IPS-18a (cell line): Measurements from ENCODE around the gene EMC9.

Experiments used
- H3K27ac ChIP-seq: one replicate; pipeline ENCODE4 v1.5.1; 2013; ENCODE audit warnings: low read length
- H3K27me3 ChIP-seq: one replicate; pipeline ENCODE4 v1.6.1; 2013; ENCODE audit warnings: mild to moderate bottlenecking, low read length; ENCODE audit not compliant: control insufficient read depth, insufficient read depth
- H3K36me3 ChIP-seq: one replicate; pipeline ENCODE4 v1.6.1; 2013; ENCODE audit warnings: low read depth, low read length; ENCODE audit not compliant: control insufficient read depth
- H3K4me1 ChIP-seq: one replicate; pipeline ENCODE4 v1.6.1; 2013; ENCODE audit warnings: low read depth, low read length; ENCODE audit not compliant: control insufficient read depth
- H3K4me3 ChIP-seq: one replicate; pipeline ENCODE4 v1.5.1; 2013; ENCODE audit warnings: low read length
- H3K9ac ChIP-seq: one replicate; pipeline ENCODE4 v1.6.1; 2013; ENCODE audit warnings: mild to moderate bottlenecking, low read length, moderate library complexity
- H3K9me3 ChIP-seq: one replicate; pipeline ENCODE4 v1.6.1; 2013; ENCODE audit warnings: low read depth, low read length; ENCODE audit not compliant: control insufficient read depth

EMC9 gene

GRCh38 chr14:24145690-24146452 is 4.5 kb upstream of the EMC9 start:
- H3K4me3 ChIP-seq = peak overlapping the region; percentile 97
- H3K27me3 ChIP-seq = no peaks in the 10 kb centered on the region
- peaks cover 34% of the 10 kb centered on the region for H3K36me3 ChIP-seq
- peak overlapping the region; percentile 37 for H3K27ac ChIP-seq
- H3K9ac ChIP-seq = peak overlapping the region; percentile 67
- peaks cover 8% of the 10 kb centered on the region for H3K4me1 ChIP-seq
- no peaks in the 10 kb centered on the region for H3K9me3 ChIP-seq

GRCh38 chr14:24145219-24145618 is 3.8 kb upstream of the EMC9 start:
- Histone ChIP-seq H3K27ac (no peak overlapping the region), H3K9me3 (no peaks in the 10 kb centered on the region), H3K9ac (no peak overlapping the region), H3K4me3 (peak overlapping the region; percentile 97), H3K36me3 (peaks cover 28% of the 10 kb centered on the region), H3K4me1 (peaks cover 8% of the 10 kb centered on the region), H3K27me3 (no peaks in the 10 kb centered on the region)

GRCh38 chr14:24144451-24144850 is 3.1 kb upstream of the EMC9 start:
- Histone ChIP-seq H3K36me3 (peaks cover 22% of the 10 kb centered on the region), H3K4me1 (peaks cover 12% of the 10 kb centered on the region), H3K4me3 (no peak overlapping the region), H3K27me3 (no peaks in the 10 kb centered on the region), H3K27ac (no peak overlapping the region), H3K9me3 (no peaks in the 10 kb centered on the region), H3K9ac (no peak overlapping the region)

GRCh38 chr14:24143511-24143910 is 2.1 kb upstream of the EMC9 start:
- no peak overlapping the region for H3K9ac ChIP-seq
- peaks cover 27% of the 10 kb centered on the region for H3K36me3 ChIP-seq
- no peak overlapping the region for H3K4me3 ChIP-seq
- peaks cover 12% of the 10 kb centered on the region for H3K4me1 ChIP-seq
- no peaks in the 10 kb centered on the region for H3K9me3 ChIP-seq
- no peak overlapping the region for H3K27ac ChIP-seq
- H3K27me3 ChIP-seq = no peaks in the 10 kb centered on the region

- H3K9ac ChIP-seq = no peak overlapping the region
- H3K27me3 ChIP-seq = no peaks in the 10 kb centered on the region
- H3K4me1 ChIP-seq = peaks cover 11% of the 10 kb centered on the region
- no peak overlapping the region for H3K27ac ChIP-seq
- no peaks in the 10 kb centered on the region for H3K9me3 ChIP-seq
- H3K36me3 ChIP-seq = peaks cover 31% of the 10 kb centered on the region
- peak overlapping the region; percentile 97 for H3K4me3 ChIP-seq
Measured at GRCh38 chr14:24139272-24139934, 2.0 kb downstream of the EMC9 start.

GRCh38 chr14:24138396-24139271 is 2.8 kb downstream of the EMC9 start:
- peaks cover 11% of the 10 kb centered on the region for H3K4me1 ChIP-seq
- no peak overlapping the region for H3K9ac ChIP-seq
- H3K4me3 ChIP-seq = no peak overlapping the region
- no peaks in the 10 kb centered on the region for H3K9me3 ChIP-seq
- H3K27me3 ChIP-seq = no peaks in the 10 kb centered on the region
- H3K36me3 ChIP-seq = peaks cover 23% of the 10 kb centered on the region
- no peak overlapping the region for H3K27ac ChIP-seq

- Histone ChIP-seq H3K36me3 (peaks cover 21% of the 10 kb centered on the region), H3K4me1 (peaks cover 11% of the 10 kb centered on the region), H3K27me3 (no peaks in the 10 kb centered on the region), H3K9ac (no peak overlapping the region), H3K27ac (no peak overlapping the region), H3K4me3 (no peak overlapping the region), H3K9me3 (no peaks in the 10 kb centered on the region)
Measured at GRCh38 chr14:24137529-24138395, 3.6 kb downstream of the EMC9 start.

- Histone ChIP-seq H3K4me1 (peaks cover 11% of the 10 kb centered on the region), H3K36me3 (peaks cover 21% of the 10 kb centered on the region), H3K27ac (no peak overlapping the region), H3K4me3 (peak overlapping the region; percentile 78), H3K9me3 (no peaks in the 10 kb centered on the region), H3K9ac (no peak overlapping the region), H3K27me3 (no peaks in the 10 kb centered on the region)
Measured at GRCh38 chr14:24136684-24137528, 4.5 kb downstream of the EMC9 start.

GRCh38 chr14:24135834-24136683 is 5.3 kb downstream of the EMC9 start, which contains the start of gene PSME1:
Gene PSME1 (plus strand): TSS chr14:24136194. CDS start chr14:24136263, 69 bp downstream.
- Histone ChIP-seq H3K9ac (peak within 1 kb of the TSS; percentile 60), H3K27ac (no peak within 1 kb of the TSS), H3K36me3 (peaks cover 21% of the 10 kb centered on the region), H3K27me3 (no peaks in the 10 kb centered on the region), H3K4me1 (peaks cover 11% of the 10 kb centered on the region), H3K4me3 (peak within 1 kb of the TSS; percentile 78), H3K9me3 (no peaks in the 10 kb centered on the region)

GRCh38 chr14:24135584-24135833 is 5.9 kb downstream of the EMC9 start:
- H3K4me3 ChIP-seq = peak overlapping the region; percentile 78
- no peaks in the 10 kb centered on the region for H3K27me3 ChIP-seq
- no peak overlapping the region for H3K27ac ChIP-seq
- H3K4me1 ChIP-seq = peaks cover 11% of the 10 kb centered on the region
- H3K9me3 ChIP-seq = no peaks in the 10 kb centered on the region
- H3K9ac ChIP-seq = peak overlapping the region; percentile 19
- peaks cover 21% of the 10 kb centered on the region for H3K36me3 ChIP-seq
